Uterus (tissue), 2 donors: ENCODE measurements around the gene KLHL40.

ENCODE experiments used
- POLR2A ChIP-seq, 2 donors: fragments of 450-650 bp; IDR thresholded peaks; one replicate each; pipeline ENCODE4 v1.6.1; 2016; ENCODE audit warnings: antibody characterized with exemption in 2 of 2, mild to moderate bottlenecking in 1 of 2, moderate library complexity in 1 of 2
- TF ChIP-seq, protein P1 (sequence below), 4 experiments: fragments of 200-600 bp in 2 of 4; fragments of 450-650 bp in 2 of 4; sonication (generic) in 2 of 4; IDR thresholded peaks; one replicate each; pipeline ENCODE4 v1.5.1; 2016 to 2019; ENCODE audit warnings: antibody characterized with exemption in 4 of 4, mild to moderate bottlenecking in 2 of 4, moderate library complexity in 1 of 4

DNA sequence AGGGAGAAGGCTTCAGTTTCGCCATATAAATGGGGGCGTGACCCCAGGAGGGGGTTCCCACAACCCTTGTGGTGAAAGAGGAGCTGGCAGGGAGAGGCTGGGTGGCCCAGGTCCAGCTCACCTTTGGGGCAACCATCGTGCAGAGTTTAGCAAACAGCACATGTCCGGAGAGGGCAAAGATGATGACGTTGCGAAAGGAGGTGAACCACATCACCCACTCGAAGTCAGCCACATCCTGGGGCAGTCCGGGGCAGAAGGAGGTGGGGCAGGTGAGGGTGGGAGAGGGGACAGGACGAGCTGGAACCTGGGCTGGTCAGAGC is 13.5 kb downstream of the KLHL40 start:
- TF ChIP-seq, protein P1, sequence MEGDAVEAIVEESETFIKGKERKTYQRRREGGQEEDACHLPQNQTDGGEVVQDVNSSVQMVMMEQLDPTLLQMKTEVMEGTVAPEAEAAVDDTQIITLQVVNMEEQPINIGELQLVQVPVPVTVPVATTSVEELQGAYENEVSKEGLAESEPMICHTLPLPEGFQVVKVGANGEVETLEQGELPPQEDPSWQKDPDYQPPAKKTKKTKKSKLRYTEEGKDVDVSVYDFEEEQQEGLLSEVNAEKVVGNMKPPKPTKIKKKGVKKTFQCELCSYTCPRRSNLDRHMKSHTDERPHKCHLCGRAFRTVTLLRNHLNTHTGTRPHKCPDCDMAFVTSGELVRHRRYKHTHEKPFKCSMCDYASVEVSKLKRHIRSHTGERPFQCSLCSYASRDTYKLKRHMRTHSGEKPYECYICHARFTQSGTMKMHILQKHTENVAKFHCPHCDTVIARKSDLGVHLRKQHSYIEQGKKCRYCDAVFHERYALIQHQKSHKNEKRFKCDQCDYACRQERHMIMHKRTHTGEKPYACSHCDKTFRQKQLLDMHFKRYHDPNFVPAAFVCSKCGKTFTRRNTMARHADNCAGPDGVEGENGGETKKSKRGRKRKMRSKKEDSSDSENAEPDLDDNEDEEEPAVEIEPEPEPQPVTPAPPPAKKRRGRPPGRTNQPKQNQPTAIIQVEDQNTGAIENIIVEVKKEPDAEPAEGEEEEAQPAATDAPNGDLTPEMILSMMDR (IDR thresholded peaks at IDR 0.05) = no peak
- TF ChIP-seq POLR2A (IDR thresholded peaks at IDR 0.05) = no peak
